NCI-H187 (cell line): ENCODE results near the gene STEAP4.

ENCODE experiments used
- DNase-seq, 2 experiments: peaks; one replicate each; lab custom pipeline; 2025; lab: John Stamatoyannopoulos, UW

STEAP4 gene

GRCh38 chr7:88306590-88307048 lies at the start of gene STEAP4:
Gene STEAP4 (minus strand): TSS chr7:88306894. CDS start chr7:88284269, 22,625 bp downstream.
- no peak for DNase-seq

DNA sequence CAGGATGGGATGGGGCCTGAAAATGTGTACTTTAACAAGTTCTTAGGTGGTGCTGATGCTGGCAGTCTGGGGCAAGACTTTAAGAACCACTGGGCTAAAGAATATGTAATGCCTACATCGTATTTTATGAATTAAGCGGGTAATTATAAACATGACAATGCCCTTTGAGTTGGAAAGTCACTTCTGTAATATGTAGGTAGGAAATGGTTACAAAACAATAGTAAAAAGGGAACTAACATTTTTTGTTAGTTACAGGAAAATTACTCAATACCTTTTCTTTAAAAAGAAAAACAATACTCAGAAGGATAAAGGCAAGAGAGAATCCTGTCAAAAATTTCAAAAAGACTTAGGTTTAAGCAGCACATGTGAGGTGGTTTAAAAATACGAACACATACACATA lies 48.3 kb upstream of the STEAP4 start:
- DNase-seq: no peak

GRCh38 chr7:88350118-88350517 lies 43.4 kb upstream of the STEAP4 start:
- no peak for DNase-seq

GRCh38 chr7:88347517-88347916 lies 40.8 kb upstream of the STEAP4 start:
- DNase-seq: no peak

DNA sequence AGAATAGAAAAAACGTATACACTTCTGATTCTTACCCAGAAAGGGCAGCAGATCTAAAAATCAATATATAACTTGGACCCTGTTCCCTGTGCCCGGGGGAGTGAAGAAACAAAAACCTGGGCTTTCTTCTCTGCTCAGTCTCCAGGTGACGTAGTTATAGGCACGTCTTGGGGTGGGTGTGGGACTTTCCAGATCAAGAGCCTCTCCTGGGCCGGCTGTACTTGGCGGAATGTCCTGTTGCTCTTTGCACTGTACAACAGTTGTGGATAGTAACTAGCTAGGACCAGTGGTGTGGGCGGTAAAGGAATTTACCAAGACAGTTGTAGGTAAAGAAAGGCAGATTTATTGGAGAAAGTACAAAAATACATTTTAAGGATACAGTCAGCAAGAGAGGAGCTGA lies 40.4 kb upstream of the STEAP4 start:
- no peak for DNase-seq

DNA sequence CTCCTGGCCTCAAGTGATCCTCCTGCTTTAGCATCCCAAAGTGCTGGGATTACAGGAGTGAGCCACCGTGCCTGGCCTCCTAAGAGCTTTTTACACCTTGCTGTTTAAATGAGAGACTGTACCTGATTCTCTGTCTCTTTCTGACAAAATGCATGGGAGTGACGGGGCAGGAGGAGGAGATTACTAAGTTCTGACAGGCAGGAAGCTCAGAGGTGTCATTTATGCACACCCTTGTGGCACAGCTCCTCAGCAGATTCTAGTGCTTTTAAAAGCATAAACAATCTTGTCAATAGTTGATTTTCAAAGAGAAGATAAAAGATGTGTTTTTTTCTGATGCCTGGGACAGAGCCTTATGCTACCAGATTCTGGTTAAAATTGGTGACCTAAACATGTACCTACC lies 39.7 kb upstream of the STEAP4 start:
- no peak for DNase-seq

GRCh38 chr7:88344956-88345832 lies 38.5 kb upstream of the STEAP4 start:
- peak in 1 of 2 experiments; percentile 25 for DNase-seq

GRCh38 chr7:88344271-88344670 lies 37.6 kb upstream of the STEAP4 start:
- DNase-seq: no peak

DNA sequence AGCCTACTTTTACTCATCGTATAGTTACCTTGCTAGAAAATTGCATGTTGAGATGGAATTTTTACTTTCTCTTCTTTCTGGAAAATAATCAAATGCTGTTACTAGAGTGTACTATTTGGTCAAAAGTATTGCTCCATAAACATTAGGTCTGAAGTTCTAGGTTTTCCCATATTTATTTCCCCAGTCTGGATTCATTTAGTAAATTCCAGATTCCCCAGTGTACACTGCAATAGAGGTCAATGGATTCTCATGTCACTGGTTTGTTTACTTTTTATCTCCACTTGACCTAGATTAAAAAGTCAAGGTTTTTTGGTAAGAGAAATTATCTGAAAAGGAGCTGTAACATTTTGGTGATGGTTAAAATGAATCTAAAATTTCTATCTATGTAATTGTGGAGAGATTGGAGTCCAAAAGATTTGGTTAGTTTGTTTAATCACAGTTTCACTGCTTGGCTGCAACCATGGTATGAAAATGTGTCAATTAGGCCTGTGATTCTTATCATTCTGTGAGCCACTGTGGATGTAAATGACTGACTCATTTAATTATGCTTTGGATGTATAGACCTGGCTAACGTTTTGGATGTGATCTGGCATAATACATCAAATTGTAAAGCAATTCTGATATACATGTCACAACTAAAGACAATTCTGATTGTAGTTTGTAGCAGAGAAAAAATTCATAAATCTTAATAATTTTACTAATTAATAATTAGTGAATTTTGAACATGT lies 32.7 kb upstream of the STEAP4 start:
- DNase-seq: no peak

DNA sequence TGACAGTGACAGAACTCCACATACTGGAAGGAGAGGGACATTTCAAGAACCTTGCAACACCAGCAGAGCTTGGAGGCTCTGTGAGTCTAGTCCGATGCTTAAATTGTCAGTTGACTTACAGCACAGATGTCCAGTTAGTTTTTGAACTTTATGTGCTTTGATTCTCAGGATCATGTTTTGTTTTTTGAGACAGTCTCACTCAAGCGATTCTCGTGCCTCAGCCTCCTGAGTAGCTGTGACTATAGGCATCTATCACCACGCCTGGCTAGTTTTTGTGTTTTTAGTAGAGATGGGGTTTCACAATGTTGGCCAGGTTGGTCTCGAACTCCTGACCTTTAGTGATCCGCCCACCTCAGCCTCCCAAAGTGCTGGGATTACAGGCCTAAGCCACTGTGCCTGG lies 31.8 kb upstream of the STEAP4 start:
- no peak for DNase-seq

DNA sequence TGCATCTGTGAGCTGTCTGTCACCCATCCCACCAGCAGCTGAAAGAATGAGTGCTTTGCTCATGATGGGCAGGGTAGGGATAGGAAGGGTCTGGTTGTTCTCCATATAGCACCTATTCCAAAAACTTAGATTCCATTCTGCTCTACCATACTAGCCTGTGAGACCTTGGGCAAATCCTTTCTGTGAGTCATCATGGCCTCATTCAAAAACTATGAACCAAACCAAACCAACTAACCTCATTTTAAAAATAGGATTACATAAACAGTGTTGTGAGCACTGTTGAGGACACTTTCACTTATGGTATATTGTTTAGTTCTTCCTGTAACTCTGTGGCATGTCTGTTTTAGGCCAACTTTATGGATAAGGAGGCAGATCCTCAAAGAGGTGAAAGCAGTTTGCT lies 30.9 kb upstream of the STEAP4 start:
- no peak for DNase-seq

- no peak for DNase-seq
Measured at GRCh38 chr7:88331322-88331721, 24.6 kb upstream of the STEAP4 start.

- no peak for DNase-seq
Measured at GRCh38 chr7:88329532-88330463, 23.1 kb upstream of the STEAP4 start.

- DNase-seq: no peak
Measured at GRCh38 chr7:88328787-88329186, 22.1 kb upstream of the STEAP4 start.

- no peak for DNase-seq
Measured at GRCh38 chr7:88324699-88325098, 18.0 kb upstream of the STEAP4 start.

- DNase-seq: no peak
Measured at GRCh38 chr7:88322151-88322550, 15.5 kb upstream of the STEAP4 start.

- no peak for DNase-seq
Measured at GRCh38 chr7:88321694-88322093, 15.0 kb upstream of the STEAP4 start.

- no peak for DNase-seq
Measured at GRCh38 chr7:88318196-88318595, 11.5 kb upstream of the STEAP4 start.

GRCh38 chr7:88317422-88317821 lies 10.7 kb upstream of the STEAP4 start:
- DNase-seq: no peak

DNA sequence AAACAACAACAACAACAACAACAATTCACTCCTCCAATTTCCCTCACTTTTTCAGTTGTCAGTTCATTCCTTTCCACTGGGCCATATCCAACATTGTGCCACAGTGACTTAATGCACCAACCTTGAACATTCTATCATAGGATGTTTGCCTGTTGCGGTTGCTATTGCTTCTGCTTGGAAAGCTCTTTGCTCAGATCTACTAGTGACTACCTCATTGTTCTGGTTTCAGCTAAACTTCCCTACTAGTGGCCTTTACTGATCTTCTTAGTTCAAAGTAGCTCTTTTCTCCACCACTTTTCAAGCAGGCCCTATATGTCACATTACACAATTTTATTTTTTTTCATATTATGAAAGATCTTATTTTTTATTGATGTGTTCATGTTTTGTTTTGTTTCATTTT lies 9.8 kb upstream of the STEAP4 start:
- DNase-seq: no peak

GRCh38 chr7:88315522-88315921 lies 8.8 kb upstream of the STEAP4 start:
- DNase-seq: no peak

DNA sequence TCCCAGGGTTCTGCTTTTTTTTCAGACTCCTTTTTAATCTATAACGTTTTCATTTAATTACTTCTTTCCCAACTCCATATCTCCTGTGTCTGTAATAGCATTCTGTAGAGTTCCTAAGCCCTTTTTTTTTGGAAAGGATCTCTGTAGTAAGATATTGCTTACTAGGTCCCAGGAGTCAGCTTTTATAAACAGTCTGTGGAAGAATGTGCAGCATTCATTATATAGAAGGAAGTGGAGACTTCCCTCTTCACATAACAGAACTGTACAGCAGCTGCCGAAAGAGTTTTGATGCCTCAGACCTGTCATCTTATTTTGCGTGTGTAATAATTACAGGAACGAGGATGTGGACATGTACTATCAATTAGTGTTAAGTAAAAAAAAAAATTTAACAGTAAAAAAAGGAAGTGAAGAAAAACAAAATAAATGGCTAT lies 7.4 kb upstream of the STEAP4 start:
- no peak for DNase-seq
